NCI-H82 (cell line): ENCODE results near the gene TOR4A.

ENCODE experiments used
- DNase-seq: peaks from one replicate; lab custom pipeline; 2025; lab: John Stamatoyannopoulos, UW

The TOR4A gene

DNA sequence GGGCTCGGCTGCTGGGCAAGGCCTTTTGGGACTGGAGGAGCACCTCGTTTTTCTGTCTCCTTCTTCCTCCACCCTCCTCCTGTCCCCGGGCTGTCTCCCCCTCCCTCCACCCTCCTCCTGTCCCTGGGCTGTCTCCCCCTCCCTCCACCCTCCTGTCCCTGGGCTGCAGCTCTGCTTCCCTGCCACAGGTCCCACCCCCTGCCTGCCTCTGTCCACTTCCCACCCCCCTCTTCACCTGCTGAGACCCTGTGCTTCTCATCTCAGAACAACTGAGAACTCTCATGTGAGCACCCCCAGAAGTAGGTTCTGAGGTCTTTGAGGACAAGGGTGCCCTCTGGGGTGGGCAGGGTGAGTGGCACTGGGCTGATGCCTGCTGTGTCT, 5.8 kb upstream of the TOR4A start:
- no peak for DNase-seq

DNA sequence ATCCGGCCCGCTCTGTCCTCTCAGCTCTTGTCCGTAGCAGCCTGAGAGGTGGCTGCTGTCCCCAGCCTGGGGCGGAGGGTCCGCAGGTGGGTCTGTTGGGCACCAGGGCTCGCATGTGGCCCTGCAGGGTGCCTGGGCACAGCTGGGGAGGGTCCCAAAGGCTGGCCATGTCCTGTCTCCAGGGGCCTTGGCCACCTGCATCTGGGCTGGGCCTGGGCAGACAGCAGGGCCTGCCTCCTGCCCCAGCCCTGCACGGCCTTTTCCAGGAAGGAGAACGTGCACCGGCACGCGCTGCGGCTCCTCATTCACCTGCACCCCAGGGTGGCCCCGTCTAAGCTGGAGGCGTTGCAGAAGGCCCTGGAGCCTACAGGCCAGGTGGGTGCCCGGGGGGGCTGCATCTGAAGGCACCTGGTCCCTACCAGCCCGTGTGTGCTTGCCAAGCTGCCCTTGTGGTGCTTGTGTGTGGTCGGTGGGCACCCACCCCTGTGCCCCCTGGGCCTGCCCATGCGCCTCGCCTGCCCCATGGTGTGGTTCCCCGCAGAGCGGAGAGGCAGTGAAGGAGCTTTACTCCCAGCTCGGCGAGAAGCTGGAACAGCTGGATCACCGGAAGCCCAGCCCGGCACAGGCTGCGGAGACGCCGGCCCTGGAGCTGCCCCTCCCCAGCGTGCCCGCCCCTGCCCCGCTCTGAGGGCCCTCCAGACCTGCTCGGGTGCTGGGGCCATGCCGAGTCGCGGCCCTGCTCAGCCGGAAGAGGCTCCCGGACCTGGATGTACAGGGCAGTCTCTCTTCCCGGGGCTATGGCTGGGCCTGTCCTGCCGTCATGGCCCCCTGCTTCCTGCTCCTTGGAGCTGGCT, 5.1 kb upstream of the TOR4A start:
- DNase-seq: no peak

DNA sequence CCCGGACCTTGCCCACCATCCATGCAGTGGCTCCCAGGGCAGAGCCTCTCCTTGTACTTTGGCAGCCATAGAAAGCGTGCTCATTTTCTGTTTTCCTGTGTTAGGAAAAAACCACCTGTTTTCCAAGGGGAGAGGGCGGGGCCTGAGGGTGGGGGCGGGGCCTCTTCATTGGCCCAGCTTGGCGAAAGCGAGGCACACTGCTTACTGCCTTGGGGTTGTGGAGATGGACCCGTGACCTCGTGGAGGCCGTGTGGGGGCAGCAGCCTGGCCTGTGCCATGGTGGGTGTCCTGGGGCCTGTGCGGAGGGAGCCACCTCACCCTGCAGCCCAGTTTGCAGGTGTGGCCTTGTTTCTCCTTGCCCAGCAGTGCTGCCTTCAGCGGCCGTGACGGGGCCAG, 4.4 kb upstream of the TOR4A start:
- DNase-seq: no peak

DNA sequence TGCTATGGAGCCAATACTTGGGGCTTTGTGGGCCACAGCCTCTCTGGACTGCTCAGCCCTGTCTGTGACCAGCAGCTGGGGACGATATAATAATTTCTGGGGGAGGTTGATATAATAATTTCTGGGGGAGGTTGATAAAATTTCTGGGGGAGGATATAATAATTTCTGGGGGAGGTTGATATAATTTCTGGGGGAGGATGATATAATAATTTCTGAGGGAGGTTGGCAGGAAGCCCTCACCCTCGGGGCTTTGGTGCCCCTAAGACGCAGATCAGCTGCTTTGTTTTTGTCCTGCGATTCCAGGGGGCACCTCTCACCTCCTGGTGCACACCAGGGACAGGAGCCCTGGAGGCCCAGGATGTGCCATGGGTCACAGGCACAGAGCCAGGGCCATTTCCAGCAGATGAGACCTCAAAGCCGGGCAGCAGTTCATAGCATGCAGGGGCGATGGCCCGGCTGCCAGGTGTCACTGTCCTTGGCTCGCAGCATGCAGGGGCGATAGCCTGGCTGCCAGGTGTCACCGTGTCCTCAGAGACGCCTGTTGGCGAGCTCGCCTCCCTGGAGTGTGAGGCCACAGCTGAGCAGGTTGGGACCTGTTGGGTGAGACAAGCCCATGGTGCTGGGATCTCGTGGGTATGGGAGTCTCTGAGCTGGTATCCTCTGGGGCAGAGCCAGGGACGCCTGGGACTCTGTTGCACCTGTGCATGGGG, 3.8 kb upstream of the TOR4A start:
- DNase-seq: no peak

DNA sequence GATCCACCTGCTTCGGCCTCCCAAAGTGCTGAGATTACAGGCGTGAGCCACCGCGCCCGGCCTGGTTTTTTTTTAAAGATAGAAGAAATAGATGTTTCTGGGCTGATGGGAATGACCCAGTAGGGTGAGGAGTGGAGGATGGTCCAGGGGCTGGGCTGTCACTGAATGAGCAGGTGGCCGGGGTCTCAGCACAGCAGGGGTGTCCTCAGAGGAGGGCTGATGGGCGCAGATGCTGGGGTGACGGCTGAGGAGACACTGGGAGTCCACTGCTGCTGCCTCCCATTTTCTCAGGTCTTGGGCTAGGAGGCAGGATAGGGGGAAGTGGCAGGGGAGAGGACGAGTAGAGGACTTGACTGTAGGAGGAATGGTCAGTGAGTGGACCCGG, 2.3 kb upstream of the TOR4A start:
- DNase-seq: no peak

DNA sequence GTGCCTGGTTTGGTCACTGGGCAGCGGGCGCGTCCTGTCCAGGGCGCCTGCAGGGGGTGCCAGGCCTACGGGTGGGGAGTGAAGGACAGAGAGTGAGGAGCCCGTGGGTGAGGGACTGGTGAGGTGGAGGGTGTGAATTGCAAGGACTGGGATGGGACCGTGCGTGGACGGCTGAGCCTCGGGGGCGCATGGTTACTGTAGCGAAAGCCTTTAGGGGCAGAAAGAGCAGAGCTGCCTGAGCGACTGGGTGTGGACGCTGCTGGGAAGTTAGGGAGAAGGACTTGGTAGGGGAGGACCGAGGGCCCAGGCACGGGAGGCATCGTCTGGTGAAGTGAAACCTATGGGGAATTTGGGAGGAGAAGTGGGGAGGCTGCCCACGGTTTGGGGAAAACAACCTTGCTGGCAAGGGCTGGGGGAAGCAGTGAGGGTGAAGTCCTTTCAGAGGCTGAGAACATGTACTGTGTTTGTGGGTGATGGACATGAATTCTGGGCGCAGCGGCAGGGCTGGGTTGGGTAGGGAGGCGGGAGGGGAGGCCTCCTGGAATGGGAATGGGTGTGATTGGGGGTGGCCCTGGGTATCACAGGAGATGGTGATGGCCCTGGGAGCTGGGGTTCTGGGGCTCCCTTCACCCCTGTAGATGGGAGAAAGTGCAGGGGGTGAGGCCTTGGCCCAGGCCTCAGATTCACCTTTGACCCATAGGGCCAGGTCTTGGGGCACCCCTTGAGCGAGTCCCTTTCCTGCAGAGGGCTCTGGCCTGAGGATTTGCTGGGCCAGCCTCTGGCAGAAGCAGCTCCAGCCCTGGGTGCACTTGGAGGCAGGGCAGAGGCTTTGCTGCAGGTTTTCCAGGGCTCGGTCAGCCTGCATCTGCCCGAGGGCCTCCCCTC, 1.7 kb upstream of the TOR4A start:
- DNase-seq: no peak

DNA sequence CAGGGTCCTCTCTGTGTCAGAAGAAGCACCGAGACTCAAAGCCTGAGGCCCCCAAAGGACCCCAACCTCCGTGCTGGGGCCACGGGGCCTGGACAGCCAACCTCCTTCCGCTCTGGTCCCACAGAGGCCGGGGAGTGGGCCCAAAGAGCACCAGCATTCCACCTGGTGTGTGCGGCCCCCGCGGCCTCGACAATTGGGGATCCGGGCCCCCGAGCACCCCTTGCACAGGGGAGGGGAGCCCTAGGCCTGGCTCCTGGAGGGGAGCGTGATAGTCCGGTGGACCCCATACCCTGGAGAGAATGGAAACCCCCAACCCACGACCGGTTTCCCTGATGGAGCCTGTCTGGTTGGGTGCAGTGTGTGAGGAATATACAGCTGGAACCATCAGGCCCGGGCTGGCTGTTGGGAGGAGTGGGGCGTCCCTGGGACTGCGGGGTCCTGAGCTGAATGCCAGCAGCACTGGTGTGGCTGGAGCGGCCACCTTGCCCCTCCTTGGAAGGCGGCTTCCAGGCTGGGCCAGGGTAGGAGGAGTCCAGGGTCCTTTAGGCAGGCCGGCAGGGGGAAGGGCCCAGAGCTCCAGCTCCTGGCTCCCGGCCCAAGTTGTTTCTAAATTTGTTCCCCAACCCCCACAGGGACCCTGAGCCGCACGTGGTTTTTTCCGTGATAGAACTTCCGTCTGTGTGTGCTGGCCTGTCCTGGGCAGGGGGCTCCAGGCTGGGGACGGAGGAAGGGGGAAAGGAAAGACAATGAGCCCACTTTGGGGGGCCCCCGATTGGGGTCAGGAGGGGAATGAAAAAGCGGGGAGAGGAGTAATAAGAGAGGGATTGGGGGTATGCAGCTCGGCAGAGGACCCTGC, 825 bp upstream of the TOR4A start:
- peak; percentile 32 for DNase-seq

DNA sequence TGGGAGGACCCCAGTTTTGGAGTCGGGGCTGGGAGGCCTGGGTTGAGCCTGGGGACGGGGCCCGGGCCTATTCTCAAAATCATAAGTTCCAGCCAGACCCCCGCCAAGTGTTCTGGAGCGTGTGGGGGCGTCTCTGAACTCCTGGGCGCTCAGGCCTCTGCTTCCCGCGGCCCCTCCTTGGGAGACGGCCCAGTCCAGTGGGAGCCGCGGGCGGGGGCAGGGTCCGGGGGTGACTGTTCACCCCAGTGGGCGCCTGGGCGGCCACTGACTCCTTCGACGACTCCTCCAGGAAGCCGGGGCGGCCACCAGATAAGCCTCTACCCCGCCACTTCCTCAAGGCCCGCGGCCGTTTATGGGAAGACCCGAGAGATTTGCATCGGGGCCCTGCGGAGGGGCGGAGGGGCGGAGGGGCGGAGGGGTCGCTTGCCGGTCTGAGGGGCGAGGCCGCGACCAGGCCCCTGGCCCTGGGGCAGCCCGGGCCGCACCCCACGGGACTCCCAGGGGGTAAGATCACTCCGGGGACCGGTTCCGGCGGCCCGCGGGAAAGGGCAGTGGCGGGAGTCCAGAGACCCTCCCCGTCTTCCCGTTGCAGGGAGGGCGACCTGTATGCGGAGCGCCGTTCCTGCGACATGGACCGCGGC, 655 bp downstream of the TOR4A start:
- no peak for DNase-seq

DNA sequence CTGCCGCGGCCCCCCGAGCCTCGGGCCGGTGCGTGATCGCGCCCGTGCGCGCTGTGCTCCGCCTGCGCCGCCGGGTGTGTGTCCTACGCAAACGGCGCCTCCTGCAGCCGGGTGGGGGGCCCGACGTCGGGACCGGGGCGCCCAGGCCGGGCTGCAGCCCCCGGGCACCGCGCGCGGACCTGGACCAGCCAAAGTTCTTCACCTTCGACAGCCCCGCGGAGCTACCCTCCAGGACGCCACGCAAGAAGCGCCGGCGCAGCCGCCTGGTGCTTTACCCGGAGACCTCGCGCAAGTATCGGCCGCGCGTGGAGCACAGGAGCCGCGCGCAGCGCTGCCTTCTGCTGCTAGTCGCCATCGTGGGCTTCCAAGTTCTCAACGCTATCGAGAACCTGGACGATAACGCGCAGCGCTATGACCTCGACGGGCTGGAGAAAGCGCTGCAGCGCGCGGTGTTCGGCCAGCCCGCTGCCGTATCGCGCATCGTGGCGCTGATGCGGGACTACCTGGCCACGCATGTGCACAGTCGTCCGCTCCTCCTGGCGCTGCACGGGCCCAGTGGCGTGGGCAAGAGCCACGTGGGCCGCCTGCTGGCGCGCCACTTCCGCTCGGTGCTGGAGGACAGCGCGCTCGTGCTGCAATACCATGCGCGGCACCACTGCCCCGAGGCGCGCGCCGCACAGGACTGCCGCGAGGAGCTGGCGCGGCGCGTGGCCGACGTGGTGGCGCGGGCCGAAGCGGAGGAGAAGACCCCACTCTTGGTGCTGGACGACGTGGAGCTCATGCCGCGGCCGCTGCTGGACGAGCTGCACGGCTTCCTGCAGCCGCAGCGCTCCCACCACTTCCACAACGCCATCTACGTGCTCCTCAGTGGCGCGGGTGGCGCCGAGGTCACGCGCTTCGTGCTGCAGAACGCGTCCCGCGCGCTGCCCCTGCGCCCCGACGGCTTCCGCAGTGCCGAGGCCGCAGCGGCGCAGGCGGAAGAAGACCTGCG, 1.5 kb downstream of the TOR4A start:
- no peak for DNase-seq

DNA sequence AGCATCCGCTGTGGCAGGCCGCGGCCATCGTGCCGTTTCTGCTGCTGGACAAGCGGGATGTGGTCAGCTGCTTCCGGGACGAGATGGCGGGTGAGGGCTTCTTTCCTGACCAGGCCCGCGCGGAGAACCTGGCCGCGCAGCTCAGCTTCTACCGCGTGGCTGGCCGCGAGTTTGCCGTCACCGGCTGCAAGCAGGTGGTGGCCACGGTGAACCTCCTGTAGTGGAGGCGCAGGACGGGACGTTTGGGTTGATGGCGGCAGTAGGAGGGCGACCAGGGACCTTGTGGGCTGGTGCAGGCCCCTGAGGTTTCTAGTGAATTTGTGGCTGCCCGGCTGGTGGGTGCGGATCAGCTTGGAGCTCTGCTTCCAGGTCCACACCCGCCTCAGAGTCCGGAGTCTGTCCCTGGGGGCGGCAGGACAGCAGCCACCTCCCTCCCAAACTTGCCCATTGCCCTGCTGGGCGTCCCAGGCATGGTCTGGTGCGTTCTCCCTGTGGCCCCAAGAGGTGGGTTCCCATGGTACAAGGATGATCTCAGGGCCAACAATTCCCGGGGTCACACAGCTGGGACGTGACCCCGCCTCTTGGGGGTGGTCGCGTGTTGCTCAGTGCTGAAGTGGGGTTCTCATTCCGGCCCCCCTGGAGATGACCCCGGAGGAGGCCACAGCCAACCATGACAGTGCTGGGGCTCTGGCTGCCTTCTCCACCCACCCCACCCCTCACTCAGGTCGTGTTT, 2.4 kb downstream of the TOR4A start:
- DNase-seq: no peak

DNA sequence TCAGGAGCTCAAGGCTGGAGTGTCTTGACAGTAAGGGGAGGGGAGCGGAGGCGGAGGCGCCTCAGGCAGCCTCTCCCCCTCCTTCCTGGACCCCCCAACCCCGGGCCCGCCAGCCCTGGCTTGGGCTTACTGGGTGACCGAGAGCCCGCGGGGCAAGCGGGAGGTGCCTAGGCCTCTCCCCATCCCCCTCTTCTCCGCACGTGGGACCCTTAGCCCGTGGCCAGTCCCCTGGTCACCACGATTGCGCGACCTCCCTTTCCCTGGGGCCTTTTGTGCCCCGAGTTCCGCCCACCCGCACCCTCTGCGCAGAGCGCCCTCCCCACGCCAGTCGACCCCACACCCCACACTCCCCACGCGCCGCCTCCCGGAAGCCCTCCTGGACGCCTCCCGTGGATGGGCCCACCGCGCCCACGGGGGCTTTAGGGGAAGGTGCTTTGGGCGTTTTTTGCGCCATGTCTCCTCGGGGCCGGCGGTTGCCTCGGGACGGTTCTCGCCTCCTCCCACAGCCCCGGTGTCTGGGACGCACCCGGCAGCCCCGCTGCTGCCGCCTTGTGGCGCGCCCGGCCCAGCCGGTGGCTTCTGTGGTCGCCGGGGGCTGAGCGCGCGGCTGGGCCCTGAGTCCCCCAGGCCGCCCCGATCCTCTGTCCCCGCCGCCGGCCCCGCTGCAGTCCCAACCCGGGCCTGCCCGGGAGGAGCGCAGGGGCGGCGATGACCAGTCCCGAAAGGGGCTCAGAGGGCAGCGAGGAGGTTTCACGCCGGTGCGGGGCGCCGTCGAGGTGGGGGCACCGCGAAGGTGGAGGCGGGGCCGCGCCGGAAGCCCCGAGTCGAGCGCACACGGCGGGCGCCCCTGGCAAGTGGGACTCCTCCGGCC, 3.2 kb downstream of the TOR4A start:
- peak; percentile 55 for DNase-seq

DNA sequence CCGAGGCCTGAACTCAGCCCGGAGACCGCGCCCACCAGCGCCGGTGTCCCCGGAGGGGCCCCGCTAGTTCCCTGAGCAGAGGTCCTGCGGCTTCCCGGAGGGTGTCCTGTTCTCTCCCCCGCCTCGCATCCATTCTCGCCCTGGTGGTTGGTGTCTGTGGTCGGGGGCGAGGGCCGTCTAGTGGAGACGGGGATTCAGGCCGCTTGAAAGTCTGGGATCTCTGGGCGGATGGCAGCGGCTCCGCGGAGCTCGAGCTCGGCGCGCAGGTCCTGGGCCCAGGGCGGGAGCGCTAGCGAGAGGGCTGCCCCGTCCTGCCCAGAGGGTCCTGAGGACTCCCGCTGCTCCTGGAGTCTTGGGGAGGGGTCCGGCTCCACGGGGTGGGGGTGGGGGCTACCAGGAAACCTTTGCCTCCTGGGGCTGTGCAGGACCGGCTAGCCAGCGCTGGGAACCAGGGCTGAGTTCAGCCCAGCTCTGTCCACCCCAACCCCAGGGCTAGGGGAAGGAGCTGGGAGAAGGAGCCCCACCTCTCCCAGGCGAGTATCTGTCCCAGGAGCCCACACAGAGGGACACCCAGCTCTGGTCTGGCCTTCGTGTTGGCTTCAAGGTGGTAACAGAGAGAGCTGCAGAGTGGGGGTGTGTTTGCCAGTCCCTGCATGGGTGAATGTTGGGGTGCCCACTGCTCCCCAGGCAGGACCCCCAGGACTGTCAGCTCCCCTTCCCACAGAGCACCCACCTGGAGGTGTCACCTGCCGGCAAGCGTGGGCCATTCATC, 4.0 kb downstream of the TOR4A start:
- no peak for DNase-seq

DNA sequence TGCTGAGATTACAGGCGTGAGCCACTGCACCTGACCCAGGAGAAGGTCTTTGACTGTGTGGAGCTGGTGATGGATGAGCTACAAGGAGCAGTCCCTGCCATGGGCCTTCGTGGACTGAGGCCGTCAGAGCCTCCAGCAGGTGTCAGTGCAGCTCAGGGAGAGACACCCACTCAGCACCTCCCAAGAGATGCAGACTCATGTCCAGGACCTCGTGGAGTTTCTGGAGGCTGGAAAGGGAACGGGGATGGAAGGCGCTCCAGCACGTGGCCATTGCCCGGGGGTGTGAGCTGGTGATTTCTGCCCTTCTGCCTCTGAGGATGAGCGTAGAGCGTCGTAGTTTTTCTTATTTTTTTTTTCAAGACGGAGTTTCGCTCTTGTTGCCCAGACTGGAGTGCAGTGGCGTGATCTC, 9.5 kb downstream of the TOR4A start:
- peak; percentile 88 for DNase-seq

DNA sequence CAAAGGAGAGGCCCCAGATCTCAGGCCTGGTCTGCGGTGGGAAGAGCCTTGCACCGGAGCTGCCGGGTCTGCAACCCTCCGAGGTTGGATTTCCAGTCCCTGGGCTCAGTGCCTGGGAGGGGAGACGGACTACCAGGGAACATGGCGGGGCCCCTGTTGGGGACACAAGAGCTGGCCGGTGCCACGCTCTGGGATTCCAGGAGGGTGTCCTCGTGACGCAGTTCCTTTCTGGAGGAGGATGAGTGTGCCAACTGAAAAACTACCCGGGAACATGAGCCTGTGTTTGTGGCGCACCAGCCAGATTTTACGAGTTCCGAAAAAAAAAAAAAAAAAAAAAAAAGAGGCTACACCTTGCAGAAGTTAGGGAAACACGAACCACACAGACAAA, 15.6 kb downstream of the TOR4A start:
- no peak for DNase-seq

DNA sequence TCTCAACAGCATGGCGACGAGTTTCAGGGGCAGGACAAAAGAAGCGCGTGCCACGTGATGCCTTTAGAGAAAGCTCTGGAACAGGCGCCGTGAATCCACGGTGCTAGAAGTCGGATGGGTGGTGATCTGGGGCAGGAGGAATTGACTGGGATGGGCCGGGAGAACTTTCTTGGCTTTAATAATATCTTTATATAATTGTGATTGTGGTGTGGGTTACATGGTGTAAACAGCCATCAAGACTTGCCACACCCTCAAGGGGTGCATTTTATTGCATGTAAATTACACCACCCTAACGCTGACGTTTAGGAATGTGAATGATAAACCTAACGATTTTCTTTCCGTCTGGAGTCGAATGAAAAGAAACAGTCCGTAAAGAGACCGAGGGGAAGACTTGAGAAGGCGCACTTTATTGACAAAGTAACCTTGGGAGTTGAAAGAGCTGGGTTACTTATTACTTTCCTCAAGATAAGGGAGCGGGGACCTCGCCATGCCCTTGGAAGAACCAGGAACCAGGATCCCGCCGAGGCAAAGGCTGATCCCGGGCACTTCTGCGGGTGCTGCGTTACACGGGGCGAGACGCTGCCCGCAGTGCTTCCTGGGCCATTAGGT, 16.1 kb downstream of the TOR4A start:
- DNase-seq: no peak

DNA sequence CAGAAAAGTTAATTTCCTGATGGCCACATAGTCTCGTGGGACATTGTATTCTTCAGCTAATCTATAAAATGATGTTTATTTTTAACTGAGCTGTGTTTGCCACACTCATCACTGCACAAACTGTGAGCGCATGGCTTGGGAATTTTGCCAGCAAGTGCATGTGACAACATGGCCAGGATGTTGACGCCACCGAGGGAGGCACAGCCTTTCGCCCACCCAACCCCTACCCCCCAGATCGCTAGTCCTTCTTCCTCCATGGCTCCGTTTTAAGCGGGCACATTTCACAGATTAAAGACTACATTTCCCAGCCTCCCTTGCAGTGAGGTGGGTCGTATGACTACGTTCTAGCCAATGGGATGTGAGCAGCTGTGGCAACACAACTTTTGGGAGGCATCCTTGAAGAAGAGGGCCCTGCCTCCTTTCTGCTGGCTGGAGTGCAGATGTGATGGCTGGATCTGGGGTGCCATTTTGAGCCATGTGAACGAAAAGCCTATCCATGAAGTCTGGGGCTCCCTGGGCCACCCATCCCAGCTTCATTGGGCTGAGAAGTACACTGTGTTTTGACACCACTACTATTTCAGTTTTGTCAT, 16.7 kb downstream of the TOR4A start:
- DNase-seq: peak; percentile 70
